ENCODE measurements around the gene SEC16A. TPM values are rescaled to one million over a fixed set of nuclear protein-coding genes. Genes with fewer than 3 reads are reported as not detected.

The SEC16A gene
- total and polyA plus RNA-seq, 4 donors, result 44.2 to 78.8 (median 46.7) TPM

DNA sequence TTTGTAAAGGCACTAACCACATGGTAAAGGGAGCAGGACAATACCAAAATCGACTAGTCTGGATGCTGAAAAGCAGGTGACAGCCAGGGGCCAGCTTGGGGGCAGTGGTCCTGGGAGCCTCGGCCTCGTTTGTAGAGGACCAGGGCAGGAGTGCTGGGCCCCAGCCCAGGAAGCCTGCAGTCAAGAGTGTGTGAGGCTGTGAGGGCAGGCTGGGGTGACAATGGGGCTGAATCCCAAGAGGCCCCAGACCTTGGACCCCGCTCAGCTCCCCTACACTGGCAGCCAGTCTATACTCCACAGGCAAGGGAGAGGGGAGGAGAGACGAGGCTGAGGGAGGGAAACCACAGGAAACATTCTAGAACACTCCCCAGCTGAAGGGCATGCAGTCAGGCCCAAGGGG lies 40.6 kb downstream of the SEC16A start:
- TF ChIP-seq, protein P1, sequence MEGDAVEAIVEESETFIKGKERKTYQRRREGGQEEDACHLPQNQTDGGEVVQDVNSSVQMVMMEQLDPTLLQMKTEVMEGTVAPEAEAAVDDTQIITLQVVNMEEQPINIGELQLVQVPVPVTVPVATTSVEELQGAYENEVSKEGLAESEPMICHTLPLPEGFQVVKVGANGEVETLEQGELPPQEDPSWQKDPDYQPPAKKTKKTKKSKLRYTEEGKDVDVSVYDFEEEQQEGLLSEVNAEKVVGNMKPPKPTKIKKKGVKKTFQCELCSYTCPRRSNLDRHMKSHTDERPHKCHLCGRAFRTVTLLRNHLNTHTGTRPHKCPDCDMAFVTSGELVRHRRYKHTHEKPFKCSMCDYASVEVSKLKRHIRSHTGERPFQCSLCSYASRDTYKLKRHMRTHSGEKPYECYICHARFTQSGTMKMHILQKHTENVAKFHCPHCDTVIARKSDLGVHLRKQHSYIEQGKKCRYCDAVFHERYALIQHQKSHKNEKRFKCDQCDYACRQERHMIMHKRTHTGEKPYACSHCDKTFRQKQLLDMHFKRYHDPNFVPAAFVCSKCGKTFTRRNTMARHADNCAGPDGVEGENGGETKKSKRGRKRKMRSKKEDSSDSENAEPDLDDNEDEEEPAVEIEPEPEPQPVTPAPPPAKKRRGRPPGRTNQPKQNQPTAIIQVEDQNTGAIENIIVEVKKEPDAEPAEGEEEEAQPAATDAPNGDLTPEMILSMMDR (IDR thresholded peaks at IDR 0.05; ENCODE audit: control extremely low read depth, extremely low read depth), result no peak
- DNase-seq (no peak), ATAC-seq (ENCODE audit: insufficient read depth, low FRiP score) (no peak)
- H3K9me3 ChIP-seq (ENCODE audit: control insufficient read depth in 4 of 4, insufficient read depth in 3 of 4, low read length in 3 of 4), result no peaks in the 10 kb centered on the region
- H3K27me3 ChIP-seq (ENCODE audit: control insufficient read depth in 3 of 3, insufficient read depth in 3 of 3, low read length in 2 of 3), result no peaks in the 10 kb centered on the region
- H3K9ac ChIP-seq (ENCODE audit: insufficient read depth in 1 of 2, low read length in 2 of 2), result no peak overlapping the region
- H3K36me3 ChIP-seq (ENCODE audit: control insufficient read depth in 4 of 4, insufficient read depth in 4 of 4, low read length in 4 of 4), result peaks cover 18 to 53% (median 33%) of the 10 kb centered on the region in 4 donors
- H3K4me1 ChIP-seq (ENCODE audit: control insufficient read depth in 5 of 5, insufficient read depth in 5 of 5, low read length in 5 of 5), result peaks cover 4 to 19% (median 7%) of the 10 kb centered on the region in 5 donors
- H3K27ac ChIP-seq (ENCODE audit: low read depth in 1 of 2, low read length in 1 of 2), result no peak overlapping the region
- 83 to 86% methylated on average over 5 of the region's 5 CpGs for WGBS, 2 donors
- no peak overlapping the region for H3K4me3 ChIP-seq

DNA sequence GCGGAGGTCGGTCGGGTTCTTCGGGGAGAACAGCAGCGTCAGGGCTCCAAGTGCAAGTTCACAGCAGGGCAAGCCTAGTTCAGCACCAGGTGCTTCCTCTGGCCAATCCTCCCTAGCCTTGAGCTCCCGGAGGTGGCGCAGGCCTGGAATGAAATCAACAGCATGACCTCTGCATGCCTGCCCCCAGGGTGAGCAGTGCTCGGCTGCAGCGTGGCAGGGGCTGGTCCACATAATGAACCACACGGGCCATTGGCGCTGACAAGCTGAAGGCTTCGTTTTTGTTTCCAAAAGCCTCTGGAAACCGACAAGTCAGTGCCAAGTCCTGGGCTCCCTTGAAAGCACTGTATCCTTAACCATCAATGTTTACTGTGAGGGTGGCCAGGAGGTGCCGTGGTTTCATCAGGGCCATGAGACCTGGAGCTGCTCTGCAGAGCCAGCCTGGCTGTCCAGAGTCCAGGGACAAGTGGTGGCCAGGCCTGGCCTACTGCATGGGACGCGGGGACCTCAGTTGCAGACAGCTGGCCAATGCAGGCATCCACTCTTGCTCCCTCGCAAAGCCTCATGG lies 41.1 kb downstream of the SEC16A start:
- H3K9ac ChIP-seq (ENCODE audit: insufficient read depth in 1 of 2, low read length in 2 of 2), result no peak overlapping the region
- H3K9me3 ChIP-seq (ENCODE audit: control insufficient read depth in 4 of 4, insufficient read depth in 3 of 4, low read length in 3 of 4), result no peaks in the 10 kb centered on the region
- H3K4me3 ChIP-seq, result no peak overlapping the region
- 90 to 95% methylated on average over 17 of the region's 17 CpGs for WGBS, 2 donors
- peaks cover 4 to 24% (median 10%) of the 10 kb centered on the region in 5 donors for H3K4me1 ChIP-seq (ENCODE audit: control insufficient read depth in 5 of 5, insufficient read depth in 5 of 5, low read length in 5 of 5)
- no peak overlapping the region for H3K27ac ChIP-seq (ENCODE audit: low read depth in 1 of 2, low read length in 1 of 2)
- H3K27me3 ChIP-seq (ENCODE audit: control insufficient read depth in 3 of 3, insufficient read depth in 3 of 3, low read length in 2 of 3), result no peaks in the 10 kb centered on the region
- DNase-seq (no peak), ATAC-seq (ENCODE audit: insufficient read depth, low FRiP score) (no peak)
- TF ChIP-seq, protein P1 (IDR thresholded peaks at IDR 0.05; ENCODE audit: control extremely low read depth, extremely low read depth), result no peak
- peaks cover 13 to 48% (median 32%) of the 10 kb centered on the region in 4 donors for H3K36me3 ChIP-seq (ENCODE audit: control insufficient read depth in 4 of 4, insufficient read depth in 4 of 4, low read length in 4 of 4)

DNA sequence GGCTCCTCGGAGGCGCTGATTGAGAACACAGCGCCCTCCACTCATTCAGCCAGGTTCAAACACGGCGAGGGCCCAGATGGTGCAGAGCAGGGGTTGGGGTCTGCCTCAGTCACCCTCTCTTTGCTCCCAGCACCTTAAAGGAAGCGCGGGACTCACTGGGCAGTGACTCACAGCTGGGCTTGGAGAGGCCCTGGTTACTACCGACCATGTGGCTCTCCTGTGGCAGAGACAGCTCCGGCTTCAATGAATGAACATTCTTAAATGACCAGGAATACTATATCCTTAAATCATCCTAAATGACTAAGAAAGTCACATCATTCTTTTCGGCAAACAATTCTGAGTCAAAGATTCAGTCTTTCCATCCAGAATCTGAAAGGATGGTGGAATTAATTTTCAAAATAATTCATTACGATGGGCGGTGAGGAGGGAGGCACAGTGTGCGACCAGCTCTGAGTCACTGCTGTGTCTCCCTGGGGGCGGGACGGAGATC lies 41.6 kb downstream of the SEC16A start:
- TF ChIP-seq, protein P1 (IDR thresholded peaks at IDR 0.05; ENCODE audit: control extremely low read depth, extremely low read depth), result no peak
- ATAC-seq (ENCODE audit: insufficient read depth, low FRiP score) (no peak), DNase-seq (no peak)
- Histone ChIP-seq H3K4me1 (ENCODE audit: control insufficient read depth in 5 of 5, insufficient read depth in 5 of 5, low read length in 5 of 5) (peaks cover 4 to 24% (median 10%) of the 10 kb centered on the region in 5 donors), H3K36me3 (ENCODE audit: control insufficient read depth in 4 of 4, insufficient read depth in 4 of 4, low read length in 4 of 4) (peaks cover 13 to 44% (median 30%) of the 10 kb centered on the region in 4 donors), H3K27me3 (ENCODE audit: control insufficient read depth in 3 of 3, insufficient read depth in 3 of 3, low read length in 2 of 3) (no peaks in the 10 kb centered on the region), H3K9ac (ENCODE audit: insufficient read depth in 1 of 2, low read length in 2 of 2) (no peak overlapping the region), H3K27ac (ENCODE audit: low read depth in 1 of 2, low read length in 1 of 2) (no peak overlapping the region), H3K4me3 (no peak overlapping the region), H3K9me3 (ENCODE audit: control insufficient read depth in 4 of 4, insufficient read depth in 3 of 4, low read length in 3 of 4) (no peaks in the 10 kb centered on the region)
- WGBS, 2 donors, result 95 to 97% methylated on average over 15 of the region's 15 CpGs

All from lung (tissue), 12 donors.